Renal pelvis (tissue), 12 donors: Measurements from ENCODE around the gene RNF43. TPM values are rescaled to one million over a fixed set of nuclear protein-coding genes. Genes with fewer than 3 reads are reported as not detected.

Experiments
- DNase-seq: peaks from one replicate; pipeline ENCODE4 v3.0.0-alpha.2; 2013
- long read RNA-seq, 16 experiments: transcript quantifications; one replicate each; lab custom pipeline, GENCODE V29; 2026
- polyA plus RNA-seq, 3 donors: library from polyadenylated mRNA; unstranded; fragments of 120-200 nt; gene quantifications; one replicate each; pipeline ENCODE4 v1.2.1, GENCODE V29; 2013; ENCODE audit not compliant: insufficient read length in 3 of 3

Gene RNF43
- 10 to 100 TPM; 10.7 to 16.9 (median 15.0) TPM for polyA plus RNA-seq
- long read RNA-seq, donor 1 = 0 reads
- long read RNA-seq, donor 2 = 0 reads
- long read RNA-seq, donor 3 = 0 reads
- long read RNA-seq, donor 4 = 0 reads
- long read RNA-seq, donor 5 = 0 reads
- long read RNA-seq, donor 6, full-length matches to known transcripts = 2 of 2 reads
- long read RNA-seq, donor 6, partial matches to known transcripts = 0 of 2 reads
- long read RNA-seq, donor 6, other reads (novel, unspliced or antisense) = 0 of 2 reads
- long read RNA-seq, donor 7, full-length matches to known transcripts = 2 of 2 reads
- long read RNA-seq, donor 7, partial matches to known transcripts = 0 of 2 reads
- long read RNA-seq, donor 7, other reads (novel, unspliced or antisense) = 0 of 2 reads
- long read RNA-seq, donor 8 = 0 reads
- long read RNA-seq, donor 9 = 0 reads
- long read RNA-seq, donor 10, partial matches to known transcripts = 0 of 1 reads
- long read RNA-seq, donor 10, other reads (novel, unspliced or antisense) = 0 of 1 reads
- long read RNA-seq, donor 11 = 0 reads
- long read RNA-seq, donor 12, full-length matches to known transcripts = 3 of 3 reads
- long read RNA-seq, donor 12, partial matches to known transcripts = 0 of 3 reads
- long read RNA-seq, donor 12, other reads (novel, unspliced or antisense) = 0 of 3 reads
- long read RNA-seq, donor 13 = 0 reads
- long read RNA-seq, donor 14 = 0 reads
- long read RNA-seq, donor 15 = 0 reads
- long read RNA-seq, donor 16, full-length matches to known transcripts = 1 of 1 reads
- long read RNA-seq, donor 16, partial matches to known transcripts = 0 of 1 reads
- long read RNA-seq, donor 16, other reads (novel, unspliced or antisense) = 0 of 1 reads

- DNase-seq = peak; percentile 93
Observed at GRCh38 chr17:58417300-58418092, at the start of gene RNF43. Gene RNF43 (minus strand): TSS chr17:58417534. CDS start chr17:58415577, 1,957 bp downstream.

- DNase-seq = no peak
Observed at GRCh38 chr17:58455491-58455890, 38.2 kb upstream of the RNF43 start.

GRCh38 chr17:58452738-58453137, 35.4 kb upstream of the RNF43 start:
- no peak for DNase-seq

GRCh38 chr17:58447039-58447975, 30.0 kb upstream of the RNF43 start:
- peak; percentile 48 for DNase-seq

- no peak for DNase-seq
Observed at GRCh38 chr17:58446086-58446485, 28.8 kb upstream of the RNF43 start.

GRCh38 chr17:58436805-58437239, 19.5 kb upstream of the RNF43 start:
- no peak for DNase-seq

GRCh38 chr17:58436245-58436644, 18.9 kb upstream of the RNF43 start:
- DNase-seq = no peak

GRCh38 chr17:58432806-58433573, 15.7 kb upstream of the RNF43 start:
- no peak for DNase-seq

- DNase-seq = no peak
Observed at GRCh38 chr17:58427807-58428206, 10.5 kb upstream of the RNF43 start.

- DNase-seq = no peak
Observed at GRCh38 chr17:58421711-58422110, 4.4 kb upstream of the RNF43 start.

GRCh38 chr17:58420827-58421226, 3.5 kb upstream of the RNF43 start:
- no peak for DNase-seq

GRCh38 chr17:58416937-58417299, 416 bp downstream of the RNF43 start:
- DNase-seq = no peak

GRCh38 chr17:58416396-58416795, 938 bp downstream of the RNF43 start:
- DNase-seq = no peak

- DNase-seq = no peak
Observed at GRCh38 chr17:58415371-58416055, 1.8 kb downstream of the RNF43 start.

GRCh38 chr17:58414596-58414997, 2.7 kb downstream of the RNF43 start:
- DNase-seq = no peak

GRCh38 chr17:58413684-58414083, 3.6 kb downstream of the RNF43 start:
- DNase-seq = no peak

- DNase-seq = no peak
Observed at GRCh38 chr17:58412961-58413586, 4.3 kb downstream of the RNF43 start.

- DNase-seq = no peak
Observed at GRCh38 chr17:58412064-58412703, 5.2 kb downstream of the RNF43 start.
